GM06990 (cell line): ENCODE results near the gene GPR4.

ENCODE experiments used
- DNase-seq: peaks from one replicate; pipeline ENCODE4 v3.0.0-alpha.2; 2011; ENCODE audit not compliant: insufficient read length; ENCODE audit errors: extremely low read depth
- H3K27me3 ChIP-seq: replicated peaks from 2 replicates; pipeline ENCODE4 v1.6.0; 2011; ENCODE audit warnings: low read length; ENCODE audit not compliant: control insufficient read depth, insufficient read depth
- H3K36me3 ChIP-seq: 2 replicates; pipeline ENCODE4 v1.5.1; 2011; ENCODE audit warnings: low read length; ENCODE audit not compliant: control insufficient read depth, insufficient read depth
- H3K4me3 ChIP-seq: replicated peaks from 2 replicates; pipeline ENCODE4 v1.5.1; 2011; ENCODE audit warnings: low read depth, mild to moderate bottlenecking, control low read depth, low read length
- CTCF ChIP-seq: IDR thresholded peaks from 2 replicates; pipeline ENCODE4 v1.5.1; 2011; ENCODE audit warnings: low read length, control low read depth, mild to moderate bottlenecking, inconsistent platforms; ENCODE audit not compliant: insufficient read depth, poor library complexity, severe bottlenecking

The GPR4 gene

GRCh38 chr19:45601524-45602374 lies at the start of gene GPR4:
TSS of gene GPR4 (minus strand) at chr19:45602212. CDS start at chr19:45591866, 10,346 bp downstream.
- TF ChIP-seq CTCF: no peak
- Histone ChIP-seq H3K36me3 (no peaks in the 10 kb centered on the region), H3K4me3 (no peak within 1 kb of the TSS), H3K27me3 (peaks cover 1% of the 10 kb centered on the region)
- DNase-seq: no peak

- H3K36me3 ChIP-seq: no peaks in the 10 kb centered on the region
- no peak overlapping the region for H3K4me3 ChIP-seq
- DNase-seq: no peak
- no peak for TF ChIP-seq CTCF
- H3K27me3 ChIP-seq: no peaks in the 10 kb centered on the region
Measured at GRCh38 chr19:45650722-45651121, 48.7 kb upstream of the GPR4 start.

GRCh38 chr19:45646345-45646698 lies 44.3 kb upstream of the GPR4 start:
- no peaks in the 10 kb centered on the region for H3K27me3 ChIP-seq
- DNase-seq: no peak
- no peaks in the 10 kb centered on the region for H3K36me3 ChIP-seq
- TF ChIP-seq CTCF: no peak
- no peak overlapping the region; the same call in 1 of the 2 replicates for H3K4me3 ChIP-seq

- TF ChIP-seq CTCF: no peak
- no peaks in the 10 kb centered on the region for H3K27me3 ChIP-seq
- H3K4me3 ChIP-seq: peak overlapping the region; percentile 69
- peak; percentile 88 for DNase-seq
- H3K36me3 ChIP-seq: no peaks in the 10 kb centered on the region
Measured at GRCh38 chr19:45645631-45646344, 43.8 kb upstream of the GPR4 start.

GRCh38 chr19:45645068-45645630 lies 43.1 kb upstream of the GPR4 start:
- DNase-seq: no peak
- H3K36me3 ChIP-seq: no peaks in the 10 kb centered on the region
- TF ChIP-seq CTCF: no peak
- H3K27me3 ChIP-seq: no peaks in the 10 kb centered on the region
- H3K4me3 ChIP-seq: peak overlapping the region; percentile 69
